RPMI7951 (cell line): ENCODE results near the gene DSP. TPM values are rescaled to one million over a fixed set of nuclear protein-coding genes. Genes with fewer than 3 reads are reported as not detected.

Source experiments
- DNase-seq: peaks from one replicate; pipeline ENCODE4 v3.0.0-alpha.2; 2012; ENCODE audit warnings: low read depth
- total RNA-seq: library from RNA; depleted of rRNA; stranded (reverse); fragments of >200 nt; shearing (Covaris generic); gene quantifications from 2 replicates; pipeline ENCODE4 v1.2.3, GENCODE V29; 2014

DSP gene
- total RNA-seq, 1 experiment from 2014 or later, result under 0.01 TPM

- DNase-seq, result no peak
Observed at GRCh38 chr6:7534192-7534591, 7.3 kb upstream of the DSP start.

DNA sequence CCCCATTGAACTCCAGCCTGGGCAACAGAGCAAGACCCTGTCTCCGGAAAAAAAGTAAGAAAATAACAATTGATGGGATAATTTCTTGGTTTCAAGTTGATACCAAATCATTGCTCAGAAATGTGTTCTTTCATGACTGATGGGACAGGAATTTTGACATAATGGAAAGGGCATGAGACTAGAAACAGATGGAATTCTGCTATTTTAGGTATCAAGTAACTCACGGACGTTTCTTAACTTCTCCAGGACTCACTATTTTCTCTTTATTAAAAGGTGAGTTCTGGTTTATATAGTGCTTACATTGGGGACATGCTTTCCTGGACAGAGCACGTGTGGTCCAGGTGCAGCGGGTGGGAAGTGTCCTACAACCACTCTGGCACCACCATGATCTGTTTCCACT, 6.0 kb upstream of the DSP start:
- no peak for DNase-seq

GRCh38 chr6:7537565-7538174, 3.8 kb upstream of the DSP start:
- DNase-seq, result no peak

DNA sequence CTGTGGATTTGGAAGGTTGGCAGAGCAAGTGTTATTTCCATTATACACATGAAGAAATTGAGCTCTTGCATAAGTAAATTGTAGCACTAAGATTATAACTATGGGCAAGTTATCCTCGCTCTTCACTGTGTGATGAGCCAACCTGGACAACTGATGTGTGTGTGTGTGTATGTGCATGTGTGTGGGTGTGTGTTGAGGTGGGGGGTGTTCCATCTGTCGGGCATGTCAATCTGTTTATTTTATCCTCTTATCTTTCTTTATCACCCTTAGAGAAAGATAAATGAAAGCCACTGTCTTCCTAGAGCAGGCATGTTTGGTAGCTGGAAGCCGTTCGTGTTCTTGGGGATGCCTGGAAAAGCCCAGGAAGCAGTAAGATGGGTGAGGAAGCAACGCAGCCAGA, 3.0 kb upstream of the DSP start:
- DNase-seq, result no peak

DNA sequence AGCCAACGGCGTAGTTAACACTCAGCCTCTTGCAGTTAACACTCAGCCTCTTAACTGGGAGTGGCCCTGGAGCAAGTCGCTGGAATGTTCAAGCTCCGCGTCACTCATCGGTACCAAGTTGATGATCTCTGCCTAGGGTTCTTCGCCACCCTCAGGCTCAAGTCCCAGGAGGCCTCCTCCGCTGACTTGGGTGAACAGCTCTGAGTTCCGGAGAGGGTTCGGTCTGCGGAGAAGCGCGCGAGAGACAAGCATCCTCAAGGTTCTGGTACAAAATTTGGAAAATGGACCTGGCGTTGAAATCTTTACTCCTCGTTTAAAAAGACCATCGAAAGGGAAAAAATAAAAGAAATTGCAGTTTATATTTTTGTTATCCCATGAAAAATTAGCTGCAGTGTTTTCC, 876 bp upstream of the DSP start:
- DNase-seq, result no peak

DNA sequence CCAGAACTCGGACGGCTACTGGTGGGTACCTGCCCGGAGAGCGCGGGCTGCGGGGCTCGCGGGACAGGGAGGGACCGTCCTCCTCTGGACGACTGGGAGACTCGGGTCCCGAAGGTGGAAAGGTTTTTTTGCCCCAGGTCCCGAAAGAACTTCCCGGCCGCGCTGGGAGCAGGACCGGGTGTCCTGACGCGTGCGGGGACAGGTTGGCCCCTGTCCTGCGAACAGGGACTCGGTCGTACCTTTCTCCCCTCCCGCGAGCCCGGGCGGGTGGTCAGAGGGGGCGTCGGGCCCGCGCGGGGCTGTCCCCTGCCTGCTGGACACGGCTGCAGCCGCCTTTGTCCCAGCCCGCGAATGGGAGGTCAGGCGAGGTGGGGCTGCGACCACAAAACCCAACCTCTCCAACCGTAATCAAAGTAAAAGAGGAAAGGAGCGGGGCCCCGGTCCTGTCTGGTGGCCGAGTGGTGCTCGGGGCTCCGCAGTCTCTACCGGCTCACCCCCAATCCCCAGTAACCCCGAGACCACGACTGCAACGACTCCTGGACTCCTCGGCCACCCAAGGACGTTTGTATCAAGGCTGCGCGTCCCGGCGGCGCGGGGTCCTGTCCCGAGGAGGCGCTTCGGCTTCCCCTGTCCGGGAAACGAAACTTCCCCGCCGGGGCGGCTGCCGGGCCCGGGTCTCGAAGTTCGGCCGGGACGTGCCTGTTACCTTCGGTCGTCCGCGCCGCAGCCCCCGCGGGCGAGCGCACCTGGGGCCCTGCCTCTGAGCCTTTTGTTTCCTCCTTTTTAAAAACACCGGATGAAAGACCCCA, 798 bp downstream of the DSP start:
- no peak for DNase-seq

- no peak for DNase-seq
Observed at GRCh38 chr6:7542874-7543624, 1.6 kb downstream of the DSP start.

DNA sequence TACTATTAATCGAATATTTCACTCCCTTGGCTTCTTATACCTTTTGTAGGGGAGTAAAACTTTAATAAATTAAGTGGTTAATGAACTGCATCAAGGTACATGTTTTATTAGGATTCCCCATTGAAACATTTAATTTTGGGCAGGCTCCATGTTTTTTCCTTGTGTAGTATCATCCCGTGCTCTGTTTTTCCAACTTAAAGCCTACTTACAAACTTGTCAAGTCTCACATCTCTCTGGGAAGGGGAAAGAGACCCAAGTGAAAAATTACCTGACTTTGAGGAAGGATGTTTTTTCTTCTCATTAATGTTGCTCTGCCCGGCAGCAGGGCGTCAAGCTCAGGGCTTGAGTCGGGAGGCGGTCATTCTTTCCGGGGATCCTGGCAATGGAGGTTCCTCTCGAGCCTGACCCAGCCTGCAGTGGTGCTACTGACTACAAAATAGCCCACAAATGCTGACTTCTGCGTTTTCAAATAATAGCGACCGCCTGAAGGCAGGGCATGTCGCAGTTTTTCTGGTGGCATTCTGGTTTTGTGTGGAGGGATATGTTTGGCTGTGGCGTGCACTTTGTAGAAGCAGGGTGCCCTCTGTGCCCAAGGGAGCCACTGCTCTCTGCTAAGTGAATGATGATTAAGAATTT, 2.4 kb downstream of the DSP start:
- no peak for DNase-seq

GRCh38 chr6:7544597-7544996, 3.1 kb downstream of the DSP start:
- no peak for DNase-seq

GRCh38 chr6:7545316-7546019, 4.0 kb downstream of the DSP start:
- no peak for DNase-seq

GRCh38 chr6:7546020-7546369, 4.5 kb downstream of the DSP start:
- DNase-seq, result no peak

DNA sequence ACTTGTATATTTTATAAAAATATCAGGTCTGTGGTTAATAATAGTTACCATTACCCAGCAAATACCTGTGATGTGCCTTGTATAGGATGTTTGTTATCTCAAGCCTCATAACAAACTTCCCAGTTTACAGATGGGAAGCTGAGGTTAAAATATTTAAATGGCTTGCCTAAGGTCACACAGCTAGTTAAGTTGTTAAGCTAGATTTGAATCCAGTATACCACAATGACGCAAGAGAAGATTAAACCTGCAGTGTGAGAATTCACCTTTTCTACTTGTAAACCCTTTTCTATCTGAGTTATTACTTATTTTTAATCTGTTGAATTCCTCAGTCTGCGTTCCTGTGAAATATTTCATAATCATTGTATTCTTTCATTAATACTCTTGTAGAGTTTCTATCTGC, 4.9 kb downstream of the DSP start:
- DNase-seq, result no peak

GRCh38 chr6:7546896-7547295, 5.4 kb downstream of the DSP start:
- DNase-seq, result no peak

GRCh38 chr6:7547315-7547714, 5.8 kb downstream of the DSP start:
- DNase-seq, result no peak

GRCh38 chr6:7550433-7550801, 8.9 kb downstream of the DSP start:
- no peak for DNase-seq

- no peak for DNase-seq
Observed at GRCh38 chr6:7554533-7555275, 13.2 kb downstream of the DSP start.

- no peak for DNase-seq
Observed at GRCh38 chr6:7555671-7556070, 14.2 kb downstream of the DSP start.

GRCh38 chr6:7556394-7557106, 15.1 kb downstream of the DSP start:
- DNase-seq, result no peak

GRCh38 chr6:7557652-7558051, 16.2 kb downstream of the DSP start:
- no peak for DNase-seq

DNA sequence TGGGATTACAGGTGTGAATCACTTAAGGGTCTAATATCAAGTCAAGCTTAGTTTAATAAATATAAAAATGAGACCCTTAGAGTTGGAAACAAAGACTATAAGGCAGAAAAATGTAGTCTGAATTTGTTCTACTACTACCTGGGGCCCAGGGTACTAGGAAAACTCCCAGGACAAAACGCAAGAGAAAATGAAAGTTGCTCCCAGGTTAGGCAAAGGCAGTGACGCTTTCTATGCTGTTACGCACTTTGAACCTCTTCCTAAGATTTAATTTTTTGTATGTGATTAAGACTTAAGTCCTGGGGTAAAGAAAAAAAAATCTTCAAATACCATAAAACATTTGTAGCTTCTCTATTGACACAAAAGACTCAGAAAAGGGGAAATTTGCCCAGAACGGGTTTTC, 17.3 kb downstream of the DSP start:
- DNase-seq, result no peak

- DNase-seq, result no peak
Observed at GRCh38 chr6:7559196-7559595, 17.7 kb downstream of the DSP start.
